Muscle of leg (tissue), 11 donors: ENCODE results near the gene ELFN2. TPM values are rescaled to one million over a fixed set of nuclear protein-coding genes. Genes with fewer than 3 reads are reported as not detected.
"Not testable (repeated sequence)": the region's sequence is repeated elsewhere in the genome, so short reads cannot be mapped to it uniquely, and the experiment has no call there.

Experiments
- DNase-seq: peaks from one replicate; pipeline ENCODE4 v3.0.0; 2013
- H3K27ac ChIP-seq: one replicate; pipeline ENCODE4 v1.5.1; 2013; ENCODE audit warnings: mild to moderate bottlenecking, low read length, control low read depth
- H3K27me3 ChIP-seq: one replicate; pipeline ENCODE4 v1.6.1; 2013; ENCODE audit warnings: low read length; ENCODE audit not compliant: control insufficient read depth, insufficient read depth
- H3K36me3 ChIP-seq: one replicate; pipeline ENCODE4 v1.6.1; 2013; ENCODE audit warnings: low read length; ENCODE audit not compliant: control insufficient read depth, insufficient read depth
- H3K4me1 ChIP-seq: one replicate; pipeline ENCODE4 v1.6.1; 2013; ENCODE audit warnings: low read length; ENCODE audit not compliant: control insufficient read depth, insufficient read depth
- H3K4me3 ChIP-seq: one replicate; pipeline ENCODE4 v1.5.1; 2013; ENCODE audit warnings: low read length, control low read depth
- H3K9me3 ChIP-seq: replicated peaks from 2 replicates; pipeline ENCODE4 v1.6.1; 2013; ENCODE audit warnings: low read depth, low read length; ENCODE audit not compliant: control insufficient read depth
- WGBS: methylation state at CpG from one replicate; pipeline ENCODE4 v1.1.5; 2013; ENCODE audit warnings: missing lambda C conversion rate; ENCODE audit not compliant: insufficient coverage; 5-methylcytosine and 5-hydroxymethylcytosine counted together
- polyA plus RNA-seq, 8 donors: library from polyadenylated mRNA; unstranded; fragments of 120-200 nt; gene quantifications; one replicate each; pipeline versions ENCODE4 v1.2.1 to v1.2.3, GENCODE V29; 2013; ENCODE audit warnings: inconsistent platforms in 1 of 8, low replicate concordance in 1 of 8; ENCODE audit not compliant: insufficient read length in 8 of 8, insufficient read depth in 1 of 8
- total RNA-seq: library from RNA; stranded (reverse); fragments of 120-200 nt; gene quantifications from one replicate; pipeline ENCODE4 v1.2.4, GENCODE V29; 2013

The ELFN2 gene
- total and polyA plus RNA-seq, 9 donors: 0.35 to 2.2 (median 1.3) TPM

GRCh38 chr22:37331856-37332536, 95.3 kb downstream of the ELFN2 start:
- H3K27ac ChIP-seq: no peak overlapping the region
- no peak for DNase-seq
- 84% methylated on average over 5 of the region's 9 CpGs for WGBS
- no peaks in the 10 kb centered on the region for H3K9me3 ChIP-seq
- H3K36me3 ChIP-seq: no peaks in the 10 kb centered on the region
- H3K27me3 ChIP-seq: peaks cover 96% of the 10 kb centered on the region
- no peak overlapping the region for H3K4me3 ChIP-seq
- H3K4me1 ChIP-seq: peaks cover 15% of the 10 kb centered on the region

- Histone ChIP-seq H3K9me3 (no peaks in the 10 kb centered on the region), H3K27ac (no peak overlapping the region), H3K4me3 (no peak overlapping the region), H3K27me3 (peaks cover 95% of the 10 kb centered on the region), H3K36me3 (no peaks in the 10 kb centered on the region), H3K4me1 (peaks cover 13% of the 10 kb centered on the region)
- DNase-seq: no peak
- WGBS: 44% methylated on average over 5 of the region's 7 CpGs
These were observed 96.2 kb downstream of the ELFN2 start for GRCh38 chr22:37331034-37331428.

- DNase-seq: no peak
- WGBS: 62% methylated on average over 3 of the region's 9 CpGs
These were observed 96.9 kb downstream of the ELFN2 start for GRCh38 chr22:37330200-37331033.

GRCh38 chr22:37329238-37330140, 97.8 kb downstream of the ELFN2 start:
- Histone ChIP-seq H3K4me1 (peaks cover 2% of the 10 kb centered on the region), H3K27ac (no peak overlapping the region), H3K36me3 (no peaks in the 10 kb centered on the region), H3K4me3 (no peak overlapping the region), H3K27me3 (peaks cover 95% of the 10 kb centered on the region), H3K9me3 (no peaks in the 10 kb centered on the region)
- WGBS: 60% methylated on average over 13 of the region's 14 CpGs
- DNase-seq: no peak

More at GRCh38 chr22:37330200-37331033, 96.9 kb downstream of the ELFN2 start:
- no peaks in the 10 kb centered on the region for H3K36me3 ChIP-seq
- peaks cover 95% of the 10 kb centered on the region for H3K27me3 ChIP-seq
- peaks cover 8% of the 10 kb centered on the region for H3K4me1 ChIP-seq
- no peak overlapping the region for H3K4me3 ChIP-seq
- no peaks in the 10 kb centered on the region for H3K9me3 ChIP-seq
- H3K27ac ChIP-seq: no peak overlapping the region

- not testable (repeated sequence) for DNase-seq, H3K4me3 ChIP-seq, H3K4me1 ChIP-seq, H3K27ac ChIP-seq, H3K36me3 ChIP-seq, H3K9me3 ChIP-seq
- H3K27me3 ChIP-seq: peaks cover 95% of the 10 kb centered on the region
- WGBS: 47% methylated on average over 5 of the region's 6 CpGs
These were observed 98.6 kb downstream of the ELFN2 start for GRCh38 chr22:37328538-37329237.

- DNase-seq: no peak
- Histone ChIP-seq H3K36me3 (no peaks in the 10 kb centered on the region), H3K9me3 (no peaks in the 10 kb centered on the region), H3K27me3 (peaks cover 94% of the 10 kb centered on the region), H3K4me1 (peaks cover 1% of the 10 kb centered on the region), H3K27ac (no peak overlapping the region), H3K4me3 (no peak overlapping the region)
- WGBS: 67% methylated on average over 2 of the region's 8 CpGs
These were observed 99.3 kb downstream of the ELFN2 start for GRCh38 chr22:37328017-37328416.

GRCh38 chr22:37326726-37327125, 100.6 kb downstream of the ELFN2 start:
- Histone ChIP-seq H3K4me3 (no peak overlapping the region), H3K36me3 (no peaks in the 10 kb centered on the region), H3K4me1 (no peaks in the 10 kb centered on the region), H3K27me3 (peaks cover 92% of the 10 kb centered on the region), H3K9me3 (no peaks in the 10 kb centered on the region), H3K27ac (no peak overlapping the region)
- 53% methylated on average over 4 of the region's 7 CpGs for WGBS
- no peak for DNase-seq

- peaks cover 87% of the 10 kb centered on the region for H3K27me3 ChIP-seq
These were observed 102.3 kb downstream of the ELFN2 start for GRCh38 chr22:37325039-37325395.

GRCh38 chr22:37324340-37325038, 102.8 kb downstream of the ELFN2 start:
- Histone ChIP-seq H3K27ac (no peak overlapping the region), H3K36me3 (no peaks in the 10 kb centered on the region), H3K27me3 (peaks cover 83% of the 10 kb centered on the region), H3K9me3 (no peaks in the 10 kb centered on the region), H3K4me1 (no peaks in the 10 kb centered on the region), H3K4me3 (no peak overlapping the region)
- 7% methylated on average over 42 of the region's 51 CpGs for WGBS
- no peak for DNase-seq

More at GRCh38 chr22:37325039-37325395, 102.3 kb downstream of the ELFN2 start:
- Histone ChIP-seq H3K27ac (no peak overlapping the region), H3K4me3 (no peak overlapping the region), H3K4me1 (no peaks in the 10 kb centered on the region), H3K9me3 (no peaks in the 10 kb centered on the region), H3K36me3 (no peaks in the 10 kb centered on the region)
- no peak for DNase-seq
- WGBS: 1% methylated on average over 12 of the region's 21 CpGs
